Measurements from ENCODE around the gene PFKFB2.

The PFKFB2 gene

DNA sequence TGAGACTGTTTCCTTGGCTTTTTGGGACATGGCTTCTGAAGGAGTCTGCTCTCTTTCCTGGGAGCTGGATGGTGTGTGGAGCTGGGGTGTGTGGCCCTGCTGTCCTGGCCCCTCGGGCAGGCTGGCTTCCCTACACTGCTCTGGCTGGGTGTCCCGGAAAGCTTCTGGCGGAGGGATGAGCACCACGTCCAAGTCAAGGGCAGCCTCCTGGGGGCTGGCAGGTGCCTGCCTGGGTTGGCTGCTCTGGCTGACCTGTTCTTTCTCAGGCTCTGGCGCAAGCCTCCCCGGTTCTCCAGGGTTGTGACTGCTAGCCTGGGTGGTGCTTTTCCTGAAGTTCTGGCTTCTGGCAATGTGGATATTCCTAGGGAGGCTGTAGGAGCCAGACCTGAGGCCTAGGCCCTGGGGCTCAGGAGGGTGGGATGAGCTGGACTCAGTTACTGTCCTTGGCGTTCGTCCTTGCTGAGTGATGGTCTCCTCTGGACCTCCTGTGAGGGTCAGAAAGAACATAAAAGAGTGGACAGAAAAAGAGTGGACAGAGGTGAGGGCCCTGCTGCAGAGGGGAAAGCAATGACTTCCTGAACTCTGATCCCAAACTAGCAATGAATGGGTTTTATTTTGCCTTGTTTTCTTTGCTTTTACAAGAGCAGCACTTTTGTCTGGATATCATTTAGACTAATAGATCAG is 29.9 kb upstream of the PFKFB2 start:
- DNase-seq = no peak

DNA sequence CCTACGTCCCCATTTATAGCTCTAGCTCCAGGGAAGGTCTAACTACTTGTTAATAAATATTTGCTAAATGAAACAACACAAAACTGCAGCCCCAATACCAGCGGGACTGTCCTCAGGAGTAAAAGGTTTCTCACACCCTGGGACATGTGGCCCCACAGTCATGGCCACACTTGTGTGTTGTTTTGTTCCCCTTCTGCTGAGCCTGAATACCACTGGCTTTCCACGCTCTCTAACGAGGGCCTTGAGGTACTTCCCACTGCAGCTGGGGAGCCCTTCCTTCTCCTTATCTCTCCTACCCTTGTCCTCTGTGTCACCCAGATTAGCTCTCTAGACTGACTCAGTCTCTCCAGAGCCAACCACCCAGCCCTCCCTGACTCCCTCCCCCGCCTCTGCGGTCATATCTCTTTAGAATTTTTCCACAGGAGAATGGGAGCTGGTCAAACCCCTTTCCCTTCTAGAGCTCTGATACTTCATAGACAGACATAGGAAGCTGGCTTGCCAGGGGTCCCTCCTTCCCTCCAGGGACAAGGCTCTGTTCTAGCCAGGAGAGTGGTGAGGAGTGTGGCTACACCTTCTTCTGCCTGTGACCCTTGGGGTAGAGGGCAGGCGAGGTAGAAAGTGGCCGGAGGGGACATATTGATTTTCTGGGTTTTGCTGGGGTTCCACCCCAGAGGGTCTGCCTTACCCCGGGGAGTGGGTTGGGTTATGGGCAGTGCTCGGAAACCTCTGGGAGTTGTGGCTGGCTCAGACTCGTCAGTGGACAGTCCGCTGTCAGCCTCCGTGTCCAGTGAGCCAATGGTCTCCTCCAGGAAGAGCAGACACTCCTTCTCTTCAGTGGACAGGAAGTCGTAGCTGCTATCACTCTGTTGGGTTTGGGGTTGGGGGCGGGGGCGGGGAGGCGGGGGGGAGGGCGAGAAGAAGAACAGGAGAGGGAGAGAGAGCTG is 28.6 kb upstream of the PFKFB2 start:
- no peak for DNase-seq

DNA sequence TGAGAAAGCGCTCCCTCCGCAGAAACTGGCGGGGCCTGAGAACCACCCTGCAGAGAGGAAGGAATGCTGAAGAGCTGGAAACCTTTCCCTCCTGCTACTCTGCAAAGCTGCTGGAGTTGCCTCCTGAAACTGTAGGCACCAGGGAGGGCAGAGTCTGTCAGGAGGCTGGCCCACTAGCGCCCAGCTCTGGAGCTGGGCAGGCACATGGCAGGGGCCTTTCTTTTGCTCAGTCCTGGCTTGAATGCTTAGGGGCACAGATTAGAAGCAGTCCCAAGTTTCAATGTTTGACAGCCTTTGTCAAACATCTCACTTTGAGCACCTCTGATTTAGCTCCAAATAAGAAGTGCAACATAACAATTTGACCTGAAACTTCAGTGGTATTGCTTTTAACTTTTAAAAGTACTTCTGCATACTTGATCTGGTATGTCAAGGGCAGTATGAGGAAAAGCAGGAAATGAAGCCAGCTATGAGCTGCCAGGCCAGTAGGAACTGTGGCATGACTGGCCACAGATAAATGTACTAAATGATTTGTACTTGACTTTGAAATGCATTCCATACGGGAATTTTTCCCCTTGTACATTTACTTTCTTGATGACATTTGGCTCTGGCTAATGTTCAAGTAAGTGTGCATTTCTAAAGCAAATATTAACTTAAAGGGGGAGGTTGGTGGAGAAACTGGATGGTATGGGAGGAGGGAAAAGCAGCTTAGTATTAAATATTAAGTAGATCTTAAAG is 27.8 kb upstream of the PFKFB2 start:
- DNase-seq = no peak

DNA sequence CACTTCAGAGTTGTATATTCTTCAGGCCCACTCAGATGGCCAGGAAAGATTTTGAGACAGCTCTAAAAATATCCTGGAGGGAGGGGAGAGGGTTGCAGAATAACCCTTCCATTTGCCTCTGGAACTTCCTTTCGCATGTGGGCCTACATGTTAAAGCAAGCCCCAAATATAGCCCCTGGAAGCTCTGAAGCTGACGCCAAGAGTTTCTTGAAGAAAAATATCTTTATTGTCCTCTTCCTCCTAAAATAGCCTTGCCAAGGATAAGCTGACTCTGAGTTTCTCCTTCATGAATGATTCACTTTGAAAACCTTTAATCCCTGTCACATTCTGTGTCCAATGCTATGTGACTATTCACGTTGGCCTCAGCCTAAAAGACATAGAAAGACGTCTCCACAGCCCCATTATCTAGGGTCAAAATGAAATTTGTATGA is 27.0 kb upstream of the PFKFB2 start:
- no peak for DNase-seq

DNA sequence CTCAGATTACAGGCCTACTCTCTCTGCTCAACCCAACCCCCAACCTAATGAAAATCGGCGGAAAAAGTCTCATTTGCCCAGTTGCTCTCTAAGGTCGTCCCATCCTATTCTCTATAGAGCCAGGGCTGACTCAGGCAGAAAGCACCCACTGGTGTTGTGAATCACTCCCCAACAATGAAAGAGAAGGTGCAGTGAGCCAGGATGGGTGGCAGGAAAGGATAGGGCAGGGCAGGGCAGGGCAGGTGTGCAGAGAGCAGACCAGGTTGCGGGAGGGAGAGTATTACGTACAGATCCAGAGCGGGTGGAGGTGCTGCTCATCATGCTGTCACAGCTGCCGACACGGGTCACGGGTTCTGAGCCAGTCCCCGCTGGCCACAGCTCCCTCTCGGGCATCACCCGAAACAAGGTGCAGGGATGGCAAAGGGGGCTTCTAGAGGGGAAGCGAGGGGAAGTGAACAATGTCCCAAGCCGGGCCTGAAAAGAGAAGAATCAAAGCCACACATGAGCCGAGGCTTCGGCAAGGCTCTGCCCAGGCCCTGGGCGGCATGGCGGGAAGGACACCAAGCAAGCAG is 25.8 kb upstream of the PFKFB2 start:
- DNase-seq = no peak

DNA sequence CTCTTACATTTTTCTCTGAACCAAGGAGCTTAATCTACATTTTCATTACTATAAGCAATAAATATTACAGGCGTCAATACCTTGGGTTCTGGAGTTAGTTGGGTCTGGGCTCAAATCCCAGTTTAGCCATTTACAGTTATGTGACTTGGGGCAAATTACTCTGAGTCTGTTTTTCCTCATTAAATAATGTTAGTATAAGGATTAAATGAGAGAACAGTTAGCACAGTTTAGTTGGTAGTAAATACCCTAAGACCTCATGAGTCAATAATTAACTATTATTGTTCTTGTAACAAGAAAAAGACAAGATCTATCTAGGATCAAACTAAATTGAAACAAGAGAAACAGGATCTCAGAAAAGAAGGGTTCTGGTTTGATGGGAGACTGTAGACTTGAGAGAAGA is 25.2 kb upstream of the PFKFB2 start:
- no peak for DNase-seq

DNA sequence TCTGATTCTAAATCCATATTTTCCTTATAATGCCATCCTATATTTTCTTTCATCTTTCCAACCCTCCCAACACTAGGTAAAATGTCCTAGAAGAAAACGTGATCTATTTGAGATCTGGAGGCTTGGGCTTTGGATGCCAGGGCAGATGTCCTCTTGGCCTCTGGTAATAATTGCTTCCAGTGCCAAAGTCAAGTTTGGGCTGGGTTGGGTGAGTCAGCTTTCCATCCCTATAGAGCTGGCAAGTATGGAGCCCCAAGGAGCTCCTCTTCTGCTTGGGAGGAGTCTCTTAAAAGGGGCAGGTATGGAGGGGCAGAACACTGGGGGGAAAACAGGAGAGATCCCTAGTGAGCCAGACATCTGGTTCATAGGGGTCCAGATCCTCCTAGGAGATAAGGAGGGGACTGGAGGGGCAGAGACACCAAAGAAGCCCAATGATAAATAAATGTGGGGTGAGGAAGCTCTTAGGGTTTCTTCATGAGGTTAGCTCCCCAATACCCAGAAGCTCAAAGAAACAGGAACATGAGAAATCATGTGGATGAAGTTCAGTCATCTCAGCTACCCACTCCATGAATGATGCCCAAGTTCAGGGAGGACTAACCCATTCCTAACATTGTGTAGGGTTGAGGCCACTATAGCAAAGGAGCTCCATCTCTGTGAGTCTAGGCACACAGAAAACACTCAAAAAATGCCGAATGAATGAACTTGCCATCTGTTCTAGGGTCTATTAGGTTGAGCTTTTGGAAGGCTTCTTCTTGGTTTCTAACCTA is 24.0 kb upstream of the PFKFB2 start:
- no peak for DNase-seq

DNA sequence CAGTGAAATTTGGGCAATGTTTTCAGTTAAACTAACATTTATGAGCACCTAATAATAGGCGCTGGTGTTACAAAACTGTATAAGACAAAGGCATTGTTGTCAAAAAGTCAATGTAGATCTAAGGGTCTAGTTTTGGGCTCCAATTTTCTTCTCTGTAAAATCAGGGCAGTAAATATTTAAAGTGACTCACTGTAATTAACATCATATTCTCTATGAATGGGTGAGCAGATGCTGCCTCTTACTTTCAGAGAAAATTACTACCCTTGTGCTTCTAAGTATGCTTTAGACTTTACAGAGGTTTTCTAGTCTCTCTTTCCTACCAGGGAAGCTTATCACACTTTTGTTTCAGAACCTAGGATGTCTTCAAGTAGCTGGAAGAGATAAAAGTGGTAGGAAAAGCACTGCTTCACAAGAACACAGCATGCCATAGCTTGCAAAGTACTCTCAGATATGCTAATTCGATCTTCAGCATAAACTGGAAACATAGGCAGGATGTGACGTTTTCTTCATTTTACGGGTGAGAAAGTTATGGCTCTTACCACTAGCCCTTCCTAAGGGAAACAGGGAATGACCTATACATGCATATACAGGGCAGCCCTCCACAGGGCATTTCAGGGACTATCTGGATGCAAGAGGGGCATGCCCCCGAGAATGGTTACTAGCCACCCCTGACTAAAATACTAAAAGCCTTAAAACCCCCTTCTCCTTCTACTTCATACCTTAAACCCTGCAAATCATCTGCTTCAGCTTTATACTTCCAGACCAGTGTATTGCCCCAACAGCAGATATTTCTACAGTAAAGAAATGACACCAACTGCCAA is 23.2 kb upstream of the PFKFB2 start:
- no peak for DNase-seq

DNA sequence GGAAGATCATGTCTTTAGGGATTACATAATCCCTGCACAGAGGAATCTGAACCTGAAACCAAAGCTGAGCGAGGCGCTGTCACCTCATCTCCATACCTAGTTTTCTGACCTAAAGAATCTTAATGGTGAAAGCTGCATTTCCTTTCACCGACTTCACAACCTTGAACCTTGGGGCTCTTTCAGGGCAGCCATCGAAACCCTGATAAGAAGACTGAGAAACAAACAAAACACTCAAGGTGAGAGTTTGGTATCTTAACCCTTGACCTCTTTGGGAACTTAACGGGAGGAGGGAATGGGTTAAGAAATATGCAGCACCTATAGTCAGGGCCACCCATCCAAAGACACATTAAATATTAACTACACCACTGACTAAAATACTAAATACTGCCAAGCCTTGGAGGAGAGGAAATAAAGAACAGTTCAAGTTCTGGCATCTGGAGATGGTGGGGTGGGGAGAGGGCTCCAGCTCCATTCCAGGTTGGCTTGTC is 22.5 kb upstream of the PFKFB2 start:
- no peak for DNase-seq

DNA sequence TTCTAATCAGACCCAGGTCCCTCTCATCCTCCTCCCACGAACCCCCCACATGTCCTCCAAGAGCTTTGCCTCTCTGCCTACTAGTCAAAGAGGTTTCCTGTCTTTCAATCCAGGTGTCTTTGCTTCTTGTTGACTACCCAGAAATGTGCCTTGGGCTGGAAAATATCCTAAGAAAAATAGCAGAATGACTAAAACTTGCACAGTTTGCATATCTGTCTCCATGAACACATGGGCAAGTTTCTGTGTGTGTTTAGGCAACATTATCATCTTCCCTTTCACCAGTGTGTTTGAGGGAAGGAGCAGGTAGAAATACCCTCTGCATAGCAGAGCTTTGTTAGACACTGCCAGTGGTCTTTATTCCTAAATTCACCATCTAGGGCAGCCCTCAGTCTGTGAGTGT is 22.1 kb upstream of the PFKFB2 start:
- DNase-seq = no peak

DNA sequence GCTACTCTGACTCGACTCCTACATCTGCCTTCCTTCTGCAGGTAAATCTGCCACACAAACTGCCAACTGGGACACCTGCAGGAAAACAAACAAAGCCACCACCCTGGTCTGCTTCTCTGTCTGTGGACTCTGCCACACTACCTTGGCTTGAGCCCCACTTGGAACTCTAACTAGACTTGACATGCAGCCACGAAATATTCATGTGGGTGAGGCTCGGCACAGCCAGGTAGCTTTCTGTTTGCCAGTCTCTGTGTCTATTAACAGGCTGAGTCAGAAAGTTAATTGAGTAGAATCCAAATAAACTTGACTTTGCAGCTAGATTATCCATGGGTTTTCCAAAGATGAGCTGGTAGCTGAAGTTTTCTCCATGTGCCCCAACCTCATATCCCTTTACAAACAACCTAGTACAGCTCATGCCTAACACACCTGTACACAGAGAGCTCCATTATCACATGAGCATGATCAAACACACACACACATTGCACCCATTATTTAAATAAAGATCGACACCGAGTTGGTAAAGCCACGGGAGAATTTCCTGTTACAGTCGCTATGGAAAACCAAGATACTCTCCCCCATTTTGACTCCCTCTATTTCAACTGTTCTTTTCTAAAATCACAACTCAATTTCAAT is 21.3 kb upstream of the PFKFB2 start:
- no peak for DNase-seq

DNA sequence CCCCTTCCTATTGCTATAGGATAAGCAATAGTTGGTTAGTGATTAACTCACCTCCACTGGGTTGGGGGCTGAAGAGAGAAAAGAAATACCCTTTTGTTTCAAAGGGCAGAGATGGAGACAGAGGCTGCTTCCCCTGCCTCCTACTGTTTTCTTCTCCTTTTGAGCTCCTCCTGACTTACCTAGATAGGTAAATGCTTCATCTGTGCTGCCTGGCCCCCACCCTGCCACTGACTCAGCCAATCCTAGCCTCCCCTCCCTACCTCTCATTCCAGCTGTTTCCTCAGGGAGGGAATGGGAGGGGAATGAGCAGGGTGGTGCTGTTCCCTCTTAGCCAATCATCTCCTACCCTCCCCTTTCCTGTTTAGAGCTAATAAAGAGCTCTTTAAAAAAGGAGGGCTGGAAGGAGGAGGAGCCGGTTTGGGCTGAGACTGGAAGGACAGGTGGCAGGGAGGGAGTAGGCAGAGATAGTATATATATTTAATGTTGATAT is 20.5 kb upstream of the PFKFB2 start, which contains the start of gene C1orf116:
Gene C1orf116, minus strand, starts transcription at position 229 of the 490 bp plus-strand sequence. CDS start 5,158 bp downstream, outside the sequence.
- no peak for DNase-seq

DNA sequence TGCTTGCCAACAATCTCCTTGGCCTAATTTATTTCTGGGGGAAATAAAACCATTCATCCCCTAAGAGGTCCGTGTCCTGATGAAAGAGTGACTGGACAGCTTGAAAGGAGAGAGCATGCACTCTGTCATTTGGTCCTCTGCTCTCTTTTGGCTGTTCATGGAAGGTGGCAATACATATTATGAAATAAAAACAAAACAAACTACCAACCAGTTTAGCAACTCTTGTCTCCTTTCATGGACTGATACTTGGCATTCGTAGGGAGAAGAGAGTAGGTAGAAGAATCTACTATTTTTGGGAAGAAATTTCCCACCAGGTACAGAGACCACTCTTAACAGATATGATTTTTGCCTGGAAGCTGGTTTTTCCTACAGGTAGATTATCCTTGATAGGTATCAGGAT is 19.8 kb upstream of the PFKFB2 start:
- DNase-seq = no peak

DNA sequence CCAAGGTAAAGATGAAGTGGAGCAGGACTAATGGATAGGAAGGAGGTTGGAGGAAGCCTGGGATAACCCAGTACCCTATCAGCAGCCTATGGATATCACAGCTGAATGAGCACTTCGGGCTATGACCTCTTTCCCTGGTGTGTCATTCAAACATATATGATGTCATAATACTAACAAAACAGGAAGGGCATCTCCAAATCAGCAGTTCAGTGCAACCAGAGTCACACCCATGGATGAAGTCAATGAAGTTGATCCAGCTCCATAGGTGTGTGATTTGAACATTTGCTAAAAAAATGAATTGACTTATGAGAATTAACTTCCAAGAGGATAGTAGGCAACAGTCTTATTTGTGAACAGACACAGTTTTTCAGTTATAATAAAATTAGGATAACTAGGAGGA is 18.9 kb upstream of the PFKFB2 start:
- no peak for DNase-seq

DNA sequence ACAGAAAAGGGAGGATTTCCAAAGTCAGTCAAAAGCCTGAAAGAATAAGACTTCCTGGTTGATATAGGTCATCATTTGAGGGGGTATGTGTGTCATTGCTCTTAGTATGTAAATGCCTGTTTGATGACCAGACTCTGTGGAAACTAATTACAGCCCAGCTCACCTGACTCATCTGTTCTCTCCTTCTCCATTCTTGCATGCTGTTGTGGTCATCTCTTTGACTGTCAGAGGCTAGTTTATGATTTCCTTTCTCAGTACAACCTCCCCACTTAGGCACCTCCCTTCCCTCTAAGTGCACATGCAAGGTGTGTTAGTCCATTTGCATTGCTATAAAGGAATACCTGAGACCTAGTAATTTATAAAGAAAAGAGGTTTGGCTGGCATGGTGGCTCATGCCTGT is 18.1 kb upstream of the PFKFB2 start:
- DNase-seq = no peak

DNA sequence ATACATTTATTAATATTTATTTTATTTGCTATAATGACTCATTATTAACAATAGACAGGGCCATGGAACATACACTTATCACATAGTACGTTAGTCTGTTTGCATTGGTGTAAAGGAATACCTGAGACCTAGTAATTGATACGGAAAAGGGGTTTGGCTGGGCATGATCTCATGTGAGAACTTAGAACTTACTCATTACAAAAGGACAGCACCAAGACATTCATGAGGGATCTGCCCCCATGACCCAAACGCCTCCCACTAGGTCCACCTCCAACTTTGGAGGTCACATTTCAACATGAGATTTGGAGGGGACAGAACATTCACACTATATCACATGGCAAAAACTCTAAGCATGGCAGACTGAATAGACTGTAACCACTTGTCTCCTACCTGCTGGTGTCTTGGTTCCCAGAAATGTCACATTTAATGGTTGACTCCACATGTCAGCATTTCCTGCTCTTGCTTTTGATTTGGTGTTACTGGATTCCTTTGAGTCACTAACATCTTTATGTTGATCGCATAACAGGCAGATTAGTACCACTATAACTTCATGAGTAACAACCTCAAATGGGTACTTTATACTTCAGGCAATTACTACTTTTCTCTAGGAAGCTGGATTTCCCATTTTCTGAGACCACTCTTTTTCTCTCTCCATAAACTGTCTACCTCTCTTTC is 17.1 kb upstream of the PFKFB2 start:
- no peak for DNase-seq

DNA sequence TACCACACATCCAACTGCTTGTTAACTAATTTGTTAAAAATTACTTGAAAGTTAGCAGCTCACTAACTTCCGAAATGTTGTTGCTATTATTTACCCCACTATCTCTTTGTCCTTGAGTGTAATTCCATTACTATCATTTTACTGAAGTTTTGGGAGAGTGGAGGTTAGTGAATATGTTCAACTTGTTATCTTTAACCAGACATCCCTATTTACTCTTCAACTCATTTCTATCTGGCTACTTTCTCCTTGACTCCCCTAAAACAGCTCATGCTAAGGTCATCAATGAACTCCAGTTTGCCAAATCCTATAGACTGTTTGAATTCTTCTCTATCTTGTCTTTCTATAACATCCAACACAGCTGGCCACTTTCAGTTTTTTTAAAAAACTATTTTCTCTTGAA is 16.2 kb upstream of the PFKFB2 start:
- no peak for DNase-seq

DNA sequence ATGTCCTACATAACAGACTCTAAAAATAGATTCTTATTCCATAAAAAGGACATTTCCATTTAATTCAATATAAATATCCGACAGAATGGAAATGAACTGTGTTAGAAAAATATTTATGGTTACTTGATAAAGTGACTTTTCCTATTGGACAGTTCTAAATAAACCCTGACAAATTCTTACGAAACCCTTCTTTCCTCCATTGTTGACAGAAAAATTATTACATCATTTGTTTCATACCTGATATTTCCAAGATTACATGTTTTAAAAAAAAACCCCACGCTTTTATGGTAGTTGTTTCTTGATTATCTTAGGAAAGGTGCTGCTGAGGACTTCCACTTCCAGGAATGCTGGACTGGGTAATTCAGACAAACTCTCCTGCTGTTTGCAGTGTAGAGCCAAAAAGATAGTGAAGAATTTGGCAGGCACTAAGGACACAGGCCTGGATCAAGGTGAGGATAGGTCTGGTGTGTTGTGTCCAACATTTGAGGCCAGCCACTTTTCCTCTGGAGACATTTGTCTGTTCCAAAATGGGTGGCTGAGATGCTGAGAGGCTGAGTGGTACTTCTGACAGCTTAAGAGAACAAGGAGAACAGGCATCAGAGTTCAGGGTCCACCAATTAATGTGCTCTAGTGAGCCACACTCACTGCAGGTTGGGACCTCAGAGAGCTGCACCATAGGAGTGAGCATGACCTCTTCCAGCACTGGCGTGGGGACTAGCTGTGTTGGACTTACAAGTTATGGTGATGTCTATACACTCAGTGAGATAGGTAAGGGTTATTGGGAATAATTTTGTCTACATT is 13.5 kb upstream of the PFKFB2 start:
- no peak for DNase-seq

DNA sequence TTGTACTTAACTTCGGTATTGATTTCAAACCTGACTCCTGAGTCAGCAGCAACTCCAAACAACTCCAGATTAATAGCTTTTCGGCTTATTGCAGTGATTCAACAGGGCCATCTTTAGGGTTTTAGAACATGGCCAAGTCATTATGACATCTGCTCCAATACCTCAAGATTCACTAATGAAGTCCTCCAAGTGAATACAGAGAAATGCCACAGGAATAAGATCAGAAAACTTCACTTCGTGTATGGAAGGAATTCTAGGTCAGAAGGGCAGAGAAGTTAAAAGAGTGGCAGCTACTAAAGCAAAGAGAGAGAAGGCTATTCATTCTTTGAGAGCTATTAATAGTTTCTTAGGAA is 12.9 kb upstream of the PFKFB2 start:
- no peak for DNase-seq
